T-helper 1 cell treated with Interleukin-12 subunit alpha and Interleukin-12 subunit beta and Interleukin-4 antibody, amounts not matched to agents 30 μg/mL and 1 μg/mL, for 36 hours (primary cell): Measurements from ENCODE around the gene CAMK1D.
"Not testable (repeated sequence)": the region's sequence is repeated elsewhere in the genome, so short reads cannot be mapped to it uniquely, and the experiment has no call there.

Experiments
- H3K27ac Mint-ChIP-seq: one replicate; pipeline ENCODE4 v1.8.0; 2021; ENCODE audit warnings: mild to moderate bottlenecking, mixed read lengths
- H3K27me3 Mint-ChIP-seq: one replicate; pipeline ENCODE4 v1.8.0; 2021; ENCODE audit warnings: low read depth, mixed read lengths
- H3K36me3 Mint-ChIP-seq: one replicate; pipeline ENCODE4 v1.8.0; 2021; ENCODE audit warnings: low read depth, mixed read lengths
- H3K4me1 Mint-ChIP-seq: one replicate; pipeline ENCODE4 v1.8.0; 2021; ENCODE audit warnings: low read depth, mixed read lengths
- H3K4me3 Mint-ChIP-seq: one replicate; pipeline ENCODE4 v1.8.0; 2021; ENCODE audit warnings: mild to moderate bottlenecking, moderate library complexity, mixed read lengths
- H3K9me3 Mint-ChIP-seq: one replicate; pipeline ENCODE4 v1.8.0; 2021; ENCODE audit warnings: mixed read lengths

CAMK1D gene

DNA sequence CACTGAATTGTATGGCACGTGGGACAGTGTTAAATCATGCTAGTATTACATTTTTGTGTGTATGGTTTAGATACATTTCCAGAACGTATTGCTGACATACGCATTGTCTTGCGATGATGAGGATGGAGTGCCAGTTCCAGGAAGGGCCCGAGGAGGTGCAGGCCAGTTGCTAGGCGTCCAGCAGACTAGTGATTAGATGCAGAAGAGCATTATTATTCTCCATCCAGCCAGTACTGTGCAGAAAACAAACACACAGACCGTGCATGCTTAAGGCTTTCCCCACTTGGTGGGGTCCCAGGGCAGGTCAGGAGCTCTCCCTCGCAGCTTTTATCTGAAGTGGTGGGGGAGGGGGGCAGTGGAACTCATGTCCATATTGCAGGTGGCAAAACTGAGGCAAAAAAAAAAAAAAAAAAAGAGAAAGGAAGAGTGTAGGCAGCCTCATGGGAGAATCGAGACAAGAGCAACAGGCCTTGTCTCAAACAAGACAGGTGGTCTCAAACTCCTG is 189.2 kb downstream of the CAMK1D start:
- peaks cover 3% of the 10 kb centered on the region for H3K36me3 Mint-ChIP-seq
- H3K9me3 Mint-ChIP-seq: no peaks in the 10 kb centered on the region
- no peak overlapping the region for H3K27ac Mint-ChIP-seq
- no peak overlapping the region for H3K4me3 Mint-ChIP-seq
- H3K4me1 Mint-ChIP-seq: peaks cover 11% of the 10 kb centered on the region
- no peaks in the 10 kb centered on the region for H3K27me3 Mint-ChIP-seq

- Mint-ChIP-seq H3K4me3 (no peak overlapping the region), H3K36me3 (peaks cover 3% of the 10 kb centered on the region), H3K27ac (no peak overlapping the region), H3K9me3 (no peaks in the 10 kb centered on the region), H3K27me3 (no peaks in the 10 kb centered on the region), H3K4me1 (peaks cover 11% of the 10 kb centered on the region)
Measured at GRCh38 chr10:12539350-12540164, 190.2 kb downstream of the CAMK1D start.

- no peak overlapping the region for H3K27ac Mint-ChIP-seq
- no peaks in the 10 kb centered on the region for H3K9me3 Mint-ChIP-seq
Measured at GRCh38 chr10:12540341-12540781, 191.0 kb downstream of the CAMK1D start.

GRCh38 chr10:12541446-12542067 is 192.2 kb downstream of the CAMK1D start:
- peaks cover 2% of the 10 kb centered on the region for H3K4me1 Mint-ChIP-seq
- H3K4me3 Mint-ChIP-seq: no peak overlapping the region
- H3K27ac Mint-ChIP-seq: no peak overlapping the region
- peaks cover 7% of the 10 kb centered on the region for H3K36me3 Mint-ChIP-seq
- no peaks in the 10 kb centered on the region for H3K27me3 Mint-ChIP-seq
- H3K9me3 Mint-ChIP-seq: peaks cover 7% of the 10 kb centered on the region

More at GRCh38 chr10:12540341-12540781, 191.0 kb downstream of the CAMK1D start:
- H3K4me3 Mint-ChIP-seq: no peak overlapping the region
- H3K4me1 Mint-ChIP-seq: peaks cover 4% of the 10 kb centered on the region
- peaks cover 3% of the 10 kb centered on the region for H3K36me3 Mint-ChIP-seq
- no peaks in the 10 kb centered on the region for H3K27me3 Mint-ChIP-seq

DNA sequence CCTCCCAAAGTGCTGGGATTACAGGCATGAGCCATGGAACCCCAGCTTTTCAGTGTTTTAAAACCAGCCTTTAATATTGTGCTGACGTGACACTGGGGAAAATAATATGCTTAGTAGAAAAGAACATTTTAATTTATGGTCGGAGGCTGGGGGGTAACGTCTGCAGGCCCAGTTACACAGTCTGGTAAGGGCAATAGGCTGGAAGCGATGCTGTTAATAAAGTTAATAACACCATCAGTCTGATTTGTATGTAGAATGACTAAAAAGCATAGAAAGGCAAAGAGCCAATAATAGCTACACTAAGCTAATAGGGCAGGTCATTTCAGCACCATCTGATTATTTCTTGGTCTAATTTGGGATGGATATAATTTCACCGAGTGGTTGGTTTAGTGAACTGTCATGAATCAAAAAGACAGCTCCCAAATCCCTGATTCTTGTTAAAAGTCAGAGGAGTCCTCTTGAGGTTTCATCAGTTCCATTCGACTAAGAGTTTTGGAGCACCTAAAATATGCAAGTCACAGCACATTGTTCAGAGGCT is 192.9 kb downstream of the CAMK1D start:
- Mint-ChIP-seq H3K27me3 (no peaks in the 10 kb centered on the region), H3K27ac (no peak overlapping the region), H3K4me1 (peaks cover 6% of the 10 kb centered on the region)

DNA sequence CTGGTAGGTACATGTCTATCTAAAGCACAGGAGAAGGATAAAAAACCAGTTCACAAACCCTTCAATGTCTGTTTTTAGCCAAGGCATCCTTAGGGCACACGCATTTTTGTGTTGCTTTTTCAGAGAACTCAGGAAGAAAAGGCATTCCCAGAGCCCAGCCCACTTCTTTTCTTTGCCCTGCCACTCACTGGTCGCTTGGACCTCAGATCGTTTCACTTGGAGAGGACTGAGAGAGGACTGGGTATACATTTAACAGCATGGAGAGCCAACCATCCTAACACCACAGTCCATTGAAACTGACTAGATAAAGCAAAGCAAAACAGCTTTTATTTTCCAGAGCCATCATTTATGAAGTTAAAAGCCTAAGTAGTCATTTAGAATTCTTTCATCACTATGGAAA is 194.2 kb downstream of the CAMK1D start:
- H3K27me3 Mint-ChIP-seq: no peaks in the 10 kb centered on the region
- no peak overlapping the region for H3K27ac Mint-ChIP-seq
- peaks cover 7% of the 10 kb centered on the region for H3K9me3 Mint-ChIP-seq
- H3K36me3 Mint-ChIP-seq: peaks cover 4% of the 10 kb centered on the region
- H3K4me1 Mint-ChIP-seq: peaks cover 14% of the 10 kb centered on the region
- H3K4me3 Mint-ChIP-seq: no peak overlapping the region

More for the DNA sequence above, 192.9 kb downstream of the CAMK1D start:
- H3K36me3 Mint-ChIP-seq: peaks cover 7% of the 10 kb centered on the region
- peaks cover 7% of the 10 kb centered on the region for H3K9me3 Mint-ChIP-seq
- no peak overlapping the region for H3K4me3 Mint-ChIP-seq

- H3K4me3 Mint-ChIP-seq, H3K36me3 Mint-ChIP-seq, H3K27ac Mint-ChIP-seq, H3K27me3 Mint-ChIP-seq, H3K9me3 Mint-ChIP-seq: not testable (repeated sequence)
- H3K4me1 Mint-ChIP-seq: peaks cover 16% of the 10 kb centered on the region
Measured at GRCh38 chr10:12546160-12546802, 196.9 kb downstream of the CAMK1D start.

- H3K27ac Mint-ChIP-seq: no peak overlapping the region
- H3K9me3 Mint-ChIP-seq: peaks cover 7% of the 10 kb centered on the region
- H3K4me3 Mint-ChIP-seq: no peak overlapping the region
- no peaks in the 10 kb centered on the region for H3K27me3 Mint-ChIP-seq
- H3K36me3 Mint-ChIP-seq: peaks cover 4% of the 10 kb centered on the region
- peaks cover 16% of the 10 kb centered on the region for H3K4me1 Mint-ChIP-seq
Measured at GRCh38 chr10:12547301-12547771, 198.0 kb downstream of the CAMK1D start.

DNA sequence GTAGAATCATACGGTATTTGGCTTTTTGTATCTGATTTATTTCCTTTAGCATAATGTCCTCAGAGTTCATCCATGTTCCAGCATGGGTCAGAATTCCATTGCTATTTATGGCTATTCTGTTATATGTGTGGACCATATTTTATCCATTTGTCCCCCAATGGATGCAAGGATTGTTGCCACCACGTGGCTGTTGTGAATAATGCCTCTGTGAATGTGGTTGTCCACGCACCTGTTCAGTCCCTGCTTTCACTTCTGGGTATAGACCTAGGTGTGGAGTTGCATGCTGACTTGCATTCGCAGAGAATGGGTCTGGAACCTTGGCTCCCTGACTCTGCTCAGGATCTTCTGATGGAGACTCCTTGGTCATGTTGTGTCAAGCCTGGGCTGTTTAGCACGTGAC is 199.9 kb downstream of the CAMK1D start:
- Mint-ChIP-seq H3K4me1 (peaks cover 16% of the 10 kb centered on the region), H3K9me3 (peaks cover 7% of the 10 kb centered on the region), H3K27ac (no peak overlapping the region), H3K27me3 (no peaks in the 10 kb centered on the region), H3K36me3 (peaks cover 4% of the 10 kb centered on the region), H3K4me3 (no peak overlapping the region)

DNA sequence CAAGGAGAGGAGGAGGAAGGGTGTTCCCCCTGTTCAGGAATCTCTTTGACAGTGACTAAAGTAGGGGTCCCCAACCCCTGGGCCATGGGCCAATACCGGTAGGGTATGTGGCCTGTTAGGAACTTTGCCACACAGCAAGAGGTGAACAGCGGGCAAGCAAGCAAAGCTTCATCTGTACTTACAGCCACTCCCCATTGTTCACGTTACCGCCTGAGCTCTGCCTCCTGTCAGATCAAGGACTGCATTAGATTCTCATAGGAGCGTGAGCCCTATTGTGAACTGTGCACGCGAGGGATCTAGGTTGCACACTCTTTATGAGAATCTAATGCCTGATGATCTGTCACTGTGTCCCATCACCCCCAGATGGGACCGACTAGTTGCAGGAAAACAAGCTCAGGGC is 201.6 kb downstream of the CAMK1D start:
- Mint-ChIP-seq H3K4me1 (peaks cover 15% of the 10 kb centered on the region), H3K27me3 (no peaks in the 10 kb centered on the region), H3K9me3 (peaks cover 5% of the 10 kb centered on the region), H3K36me3 (peaks cover 1% of the 10 kb centered on the region), H3K27ac (no peak overlapping the region), H3K4me3 (no peak overlapping the region)

DNA sequence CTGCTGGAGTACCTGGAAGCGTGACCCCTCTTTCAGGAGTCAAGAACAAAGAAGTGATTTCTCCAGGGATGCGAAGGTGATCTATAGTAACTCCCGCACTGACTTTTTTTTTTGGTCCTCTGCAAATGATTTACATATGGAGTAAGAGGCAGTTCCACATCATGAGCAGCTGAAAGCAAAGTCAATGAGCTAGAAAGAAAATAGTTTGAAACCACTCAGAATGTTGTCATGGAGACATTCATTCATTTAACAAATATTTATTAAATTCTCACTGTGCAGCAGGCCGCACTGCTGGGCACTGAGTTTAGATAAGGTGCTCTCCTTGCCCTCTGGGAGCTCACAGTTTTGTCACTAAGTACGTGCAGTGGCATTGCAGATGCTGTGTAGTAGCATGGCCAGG is 206.7 kb downstream of the CAMK1D start:
- Mint-ChIP-seq H3K9me3 (no peaks in the 10 kb centered on the region), H3K4me3 (no peak overlapping the region), H3K4me1 (peaks cover 1% of the 10 kb centered on the region), H3K27ac (no peak overlapping the region), H3K27me3 (no peaks in the 10 kb centered on the region), H3K36me3 (peaks cover 5% of the 10 kb centered on the region)

GRCh38 chr10:12559578-12560178 is 210.3 kb downstream of the CAMK1D start:
- Mint-ChIP-seq H3K4me1 (peaks cover 9% of the 10 kb centered on the region), H3K4me3 (no peak overlapping the region), H3K27me3 (no peaks in the 10 kb centered on the region), H3K27ac (no peak overlapping the region), H3K9me3 (no peaks in the 10 kb centered on the region), H3K36me3 (peaks cover 7% of the 10 kb centered on the region)

DNA sequence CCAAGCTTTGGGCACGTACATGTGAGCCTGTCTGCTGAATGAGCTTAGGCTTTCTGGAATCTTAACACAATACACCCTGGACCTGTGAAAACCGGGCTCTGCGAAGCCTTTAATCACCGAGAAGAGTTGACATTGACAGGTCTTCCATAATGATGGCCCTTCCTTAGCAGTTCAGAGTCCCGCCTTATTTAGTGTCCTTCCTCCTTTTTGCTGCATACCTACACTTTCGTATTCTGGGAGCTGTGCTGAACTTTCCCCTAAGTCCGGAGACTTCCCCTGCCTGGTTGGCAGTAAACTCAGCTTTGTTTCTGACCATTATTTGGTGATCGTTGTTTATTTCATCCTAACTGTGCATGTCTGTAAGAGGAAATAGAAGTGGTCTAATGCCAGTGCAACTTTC is 212.0 kb downstream of the CAMK1D start:
- H3K27me3 Mint-ChIP-seq: no peaks in the 10 kb centered on the region
- no peak overlapping the region for H3K4me3 Mint-ChIP-seq
- H3K4me1 Mint-ChIP-seq: peaks cover 9% of the 10 kb centered on the region
- peaks cover 6% of the 10 kb centered on the region for H3K36me3 Mint-ChIP-seq
- H3K27ac Mint-ChIP-seq: no peak overlapping the region
- H3K9me3 Mint-ChIP-seq: no peaks in the 10 kb centered on the region

- Mint-ChIP-seq H3K4me1 (peaks cover 9% of the 10 kb centered on the region), H3K27me3 (no peaks in the 10 kb centered on the region), H3K4me3 (no peak overlapping the region), H3K27ac (no peak overlapping the region), H3K36me3 (peaks cover 2% of the 10 kb centered on the region), H3K9me3 (no peaks in the 10 kb centered on the region)
Measured at GRCh38 chr10:12561720-12562119, 212.4 kb downstream of the CAMK1D start.
